ENCODE results near the gene FAM83C. TPM values are rescaled to one million over a fixed set of nuclear protein-coding genes. Genes with fewer than 3 reads are reported as not detected.
A peak's percentile ranks its signal among the peaks of the same experiment; 100 is the strongest.

Gene FAM83C
- total and polyA plus RNA-seq, 9 of the 15 experiments (the other 6 are each of a cell fraction or from before 2014, with no cell fraction given), result not detected

DNA sequence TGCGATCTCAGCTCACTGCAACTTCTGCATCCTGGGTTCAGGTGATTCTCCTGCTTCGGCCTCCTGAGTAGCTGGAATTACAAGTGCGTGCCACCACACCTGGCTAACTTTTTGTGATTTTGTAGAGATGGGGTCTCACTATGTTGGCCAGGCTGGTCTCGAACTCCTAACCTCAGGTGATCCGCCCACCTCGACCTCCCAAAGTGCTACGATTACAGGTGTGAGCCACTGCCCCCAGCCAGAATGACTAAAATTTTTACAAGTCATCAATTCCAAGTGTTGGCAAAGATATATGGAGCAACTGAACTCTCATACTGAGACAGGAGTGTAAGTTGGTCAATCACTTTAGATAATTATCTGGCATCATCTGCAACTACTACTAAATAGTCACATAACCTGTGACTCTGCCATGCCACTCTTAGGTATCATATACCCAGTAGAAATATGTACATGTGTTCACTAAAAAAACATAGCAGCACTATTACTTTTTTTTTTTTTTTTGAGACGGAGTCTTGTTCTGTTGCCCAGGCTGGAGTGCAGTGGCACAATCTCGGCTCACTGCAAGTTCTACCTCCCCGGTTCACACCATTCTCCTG, 10.6 kb downstream of the FAM83C start (continued):
- TF ChIP-seq SIX5 (IDR thresholded peaks at IDR 0.05; ENCODE audit: borderline replicate concordance in 1 of 2, insufficient read depth in 1 of 2, low read depth in 1 of 2, low read length in 2 of 2) (no peak), HMGN3 (IDR thresholded peaks at IDR 0.05; ENCODE audit: borderline replicate concordance, extremely low read depth, insufficient read length, low read depth, low read length) (no peak), CHD2 (IDR thresholded peaks at IDR 0.05; ENCODE audit: low read depth, low read length) (no peak), ZNF121 (CRISPR knock-in tag; conservative IDR thresholded peaks at IDR 0.05) (peak; percentile 98), KLF16 (IDR thresholded peaks at IDR 0.05) (no peak), TCFL5 (CRISPR knock-in tag; conservative IDR thresholded peaks at IDR 0.05) (no peak), RBM25 (IDR thresholded peaks at IDR 0.05; ENCODE audit: low read depth, low read length, severe bottlenecking) (peak; percentile 64), TCF7 (IDR thresholded peaks at IDR 0.05; ENCODE audit: borderline replicate concordance) (no peak), RBFOX2 (IDR thresholded peaks at IDR 0.05; ENCODE audit: low read depth, low read length) (0 out of 2 replicates have a peak, but pooled peaks have one; percentile 11), POLR2A (conservative IDR thresholded peaks at IDR 0.05) (0 out of 2 replicates have a peak, but pooled peaks have one; percentile 10)
- TF ChIP-seq, protein P1, sequence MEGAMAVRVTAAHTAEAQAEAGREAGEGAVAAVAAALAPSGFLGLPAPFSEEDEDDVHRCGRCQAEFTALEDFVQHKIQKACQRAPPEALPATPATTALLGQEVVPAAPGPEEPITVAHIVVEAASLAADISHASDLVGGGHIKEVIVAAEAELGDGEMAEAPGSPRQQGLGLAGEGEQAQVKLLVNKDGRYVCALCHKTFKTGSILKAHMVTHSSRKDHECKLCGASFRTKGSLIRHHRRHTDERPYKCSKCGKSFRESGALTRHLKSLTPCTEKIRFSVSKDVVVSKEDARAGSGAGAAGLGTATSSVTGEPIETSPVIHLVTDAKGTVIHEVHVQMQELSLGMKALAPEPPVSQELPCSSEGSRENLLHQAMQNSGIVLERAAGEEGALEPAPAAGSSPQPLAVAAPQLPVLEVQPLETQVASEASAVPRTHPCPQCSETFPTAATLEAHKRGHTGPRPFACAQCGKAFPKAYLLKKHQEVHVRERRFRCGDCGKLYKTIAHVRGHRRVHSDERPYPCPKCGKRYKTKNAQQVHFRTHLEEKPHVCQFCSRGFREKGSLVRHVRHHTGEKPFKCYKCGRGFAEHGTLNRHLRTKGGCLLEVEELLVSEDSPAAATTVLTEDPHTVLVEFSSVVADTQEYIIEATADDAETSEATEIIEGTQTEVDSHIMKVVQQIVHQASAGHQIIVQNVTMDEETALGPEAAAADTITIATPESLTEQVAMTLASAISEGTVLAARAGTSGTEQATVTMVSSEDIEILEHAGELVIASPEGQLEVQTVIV (CRISPR knock-in tag; IDR thresholded peaks at IDR 0.05; ENCODE audit: borderline replicate concordance), result no peak
